Measurements from ENCODE around the gene CDH23.

DNA sequence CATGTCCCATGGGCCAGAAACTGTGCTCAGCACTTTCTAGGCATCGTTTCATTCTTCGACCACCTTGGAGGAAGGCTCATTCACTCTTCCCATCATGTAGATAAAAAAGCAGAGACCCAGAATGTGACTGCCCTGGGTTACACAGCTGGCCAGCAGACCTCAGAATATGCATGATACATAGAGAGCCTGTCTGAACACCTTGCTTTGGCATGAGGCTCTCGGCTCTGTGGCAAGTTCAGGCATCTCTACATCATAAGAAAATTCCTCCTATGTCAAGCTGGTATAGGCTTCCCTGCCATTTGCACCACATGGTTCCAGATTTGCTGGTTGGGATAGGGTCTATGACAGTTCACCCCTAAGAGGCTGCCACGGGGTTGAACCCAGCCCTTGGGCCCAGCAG lies 134.1 kb downstream of the CDH23 start:
- TF ChIP-seq, protein P1, sequence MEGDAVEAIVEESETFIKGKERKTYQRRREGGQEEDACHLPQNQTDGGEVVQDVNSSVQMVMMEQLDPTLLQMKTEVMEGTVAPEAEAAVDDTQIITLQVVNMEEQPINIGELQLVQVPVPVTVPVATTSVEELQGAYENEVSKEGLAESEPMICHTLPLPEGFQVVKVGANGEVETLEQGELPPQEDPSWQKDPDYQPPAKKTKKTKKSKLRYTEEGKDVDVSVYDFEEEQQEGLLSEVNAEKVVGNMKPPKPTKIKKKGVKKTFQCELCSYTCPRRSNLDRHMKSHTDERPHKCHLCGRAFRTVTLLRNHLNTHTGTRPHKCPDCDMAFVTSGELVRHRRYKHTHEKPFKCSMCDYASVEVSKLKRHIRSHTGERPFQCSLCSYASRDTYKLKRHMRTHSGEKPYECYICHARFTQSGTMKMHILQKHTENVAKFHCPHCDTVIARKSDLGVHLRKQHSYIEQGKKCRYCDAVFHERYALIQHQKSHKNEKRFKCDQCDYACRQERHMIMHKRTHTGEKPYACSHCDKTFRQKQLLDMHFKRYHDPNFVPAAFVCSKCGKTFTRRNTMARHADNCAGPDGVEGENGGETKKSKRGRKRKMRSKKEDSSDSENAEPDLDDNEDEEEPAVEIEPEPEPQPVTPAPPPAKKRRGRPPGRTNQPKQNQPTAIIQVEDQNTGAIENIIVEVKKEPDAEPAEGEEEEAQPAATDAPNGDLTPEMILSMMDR (IDR thresholded peaks at IDR 0.05), result no peak
- TF ChIP-seq POLR2A (IDR thresholded peaks at IDR 0.05), result no peak

Measured in uterus (tissue), 2 donors.